Fibroblast of lung (primary cell): ENCODE results near the gene GRN.

Experiments used
- EZH2 ChIP-seq: IDR thresholded peaks from 2 replicates; pipeline ENCODE4 v1.5.1; 2012; ENCODE audit warnings: low read length, control low read depth, mild to moderate bottlenecking; ENCODE audit errors: missing control alignments
- TF ChIP-seq, protein P1 (sequence below), 2 donors: IDR thresholded peaks in 1 of 2; conservative IDR thresholded peaks in 1 of 2; 1 replicate in 1 of 2; 2 replicates in 1 of 2; pipeline ENCODE4 v1.5.1; 2011 to 2012; ENCODE audit warnings: low read length in 2 of 2, control low read depth in 1 of 2, inconsistent platforms in 1 of 2, low read depth in 1 of 2, mild to moderate bottlenecking in 1 of 2

GRCh38 chr17:44353672-44354331 lies 8.7 kb downstream of the GRN start:
- TF ChIP-seq, protein P1, sequence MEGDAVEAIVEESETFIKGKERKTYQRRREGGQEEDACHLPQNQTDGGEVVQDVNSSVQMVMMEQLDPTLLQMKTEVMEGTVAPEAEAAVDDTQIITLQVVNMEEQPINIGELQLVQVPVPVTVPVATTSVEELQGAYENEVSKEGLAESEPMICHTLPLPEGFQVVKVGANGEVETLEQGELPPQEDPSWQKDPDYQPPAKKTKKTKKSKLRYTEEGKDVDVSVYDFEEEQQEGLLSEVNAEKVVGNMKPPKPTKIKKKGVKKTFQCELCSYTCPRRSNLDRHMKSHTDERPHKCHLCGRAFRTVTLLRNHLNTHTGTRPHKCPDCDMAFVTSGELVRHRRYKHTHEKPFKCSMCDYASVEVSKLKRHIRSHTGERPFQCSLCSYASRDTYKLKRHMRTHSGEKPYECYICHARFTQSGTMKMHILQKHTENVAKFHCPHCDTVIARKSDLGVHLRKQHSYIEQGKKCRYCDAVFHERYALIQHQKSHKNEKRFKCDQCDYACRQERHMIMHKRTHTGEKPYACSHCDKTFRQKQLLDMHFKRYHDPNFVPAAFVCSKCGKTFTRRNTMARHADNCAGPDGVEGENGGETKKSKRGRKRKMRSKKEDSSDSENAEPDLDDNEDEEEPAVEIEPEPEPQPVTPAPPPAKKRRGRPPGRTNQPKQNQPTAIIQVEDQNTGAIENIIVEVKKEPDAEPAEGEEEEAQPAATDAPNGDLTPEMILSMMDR (conservative IDR thresholded peaks at IDR 0.05 in 1 of 2, IDR thresholded peaks at IDR 0.05 in 1 of 2; ENCODE audit: low read depth in 1 of 2, low read length in 2 of 2) = no peak
- TF ChIP-seq EZH2 = no peak
